GM12874 (cell line): Measurements from ENCODE around the gene CHRNB4.

Experiments used
- CTCF ChIP-seq: IDR thresholded peaks from 2 replicates; pipeline ENCODE4 v1.5.1; 2011; ENCODE audit warnings: low read depth, mild to moderate bottlenecking, control low read depth, low read length, moderate library complexity; ENCODE audit not compliant: insufficient read depth

The CHRNB4 gene

DNA sequence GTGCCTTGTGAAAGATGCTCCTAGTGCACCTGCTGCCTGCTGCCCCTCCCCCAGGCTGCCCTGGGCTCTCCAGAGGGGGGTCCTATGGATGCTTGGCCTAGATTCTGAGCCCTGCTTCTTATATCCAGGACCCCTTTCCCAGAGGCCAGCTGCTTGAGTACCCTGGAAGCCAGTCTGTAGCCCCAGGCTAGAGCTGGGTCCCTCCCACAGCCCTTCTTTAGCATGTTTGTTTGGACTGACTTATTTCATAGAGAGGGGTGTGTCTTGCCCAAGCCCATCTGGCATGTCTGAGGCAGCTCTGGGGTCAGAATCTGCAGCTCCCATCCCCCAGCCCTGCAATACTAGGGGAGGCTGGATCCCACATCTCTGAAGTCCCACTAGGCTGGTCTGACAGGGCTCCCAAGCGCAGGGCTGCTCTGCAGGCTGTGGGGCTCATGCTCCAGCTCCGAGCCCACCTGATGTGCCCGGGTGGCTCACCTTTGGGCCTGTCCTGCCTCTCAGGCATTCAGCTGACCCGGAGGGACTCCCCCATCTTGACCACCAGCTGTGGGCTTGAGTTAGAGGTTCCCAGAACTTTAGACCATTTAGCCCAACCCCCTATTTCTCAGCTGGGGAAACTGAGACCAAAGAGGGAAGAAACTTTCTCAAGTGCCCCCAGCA lies 3.1 kb downstream of the CHRNB4 start:
- no peak for TF ChIP-seq CTCF

GRCh38 chr15:78636378-78636859 lies 4.6 kb downstream of the CHRNB4 start:
- TF ChIP-seq CTCF: no peak

GRCh38 chr15:78635346-78635745 lies 5.7 kb downstream of the CHRNB4 start:
- no peak for TF ChIP-seq CTCF

DNA sequence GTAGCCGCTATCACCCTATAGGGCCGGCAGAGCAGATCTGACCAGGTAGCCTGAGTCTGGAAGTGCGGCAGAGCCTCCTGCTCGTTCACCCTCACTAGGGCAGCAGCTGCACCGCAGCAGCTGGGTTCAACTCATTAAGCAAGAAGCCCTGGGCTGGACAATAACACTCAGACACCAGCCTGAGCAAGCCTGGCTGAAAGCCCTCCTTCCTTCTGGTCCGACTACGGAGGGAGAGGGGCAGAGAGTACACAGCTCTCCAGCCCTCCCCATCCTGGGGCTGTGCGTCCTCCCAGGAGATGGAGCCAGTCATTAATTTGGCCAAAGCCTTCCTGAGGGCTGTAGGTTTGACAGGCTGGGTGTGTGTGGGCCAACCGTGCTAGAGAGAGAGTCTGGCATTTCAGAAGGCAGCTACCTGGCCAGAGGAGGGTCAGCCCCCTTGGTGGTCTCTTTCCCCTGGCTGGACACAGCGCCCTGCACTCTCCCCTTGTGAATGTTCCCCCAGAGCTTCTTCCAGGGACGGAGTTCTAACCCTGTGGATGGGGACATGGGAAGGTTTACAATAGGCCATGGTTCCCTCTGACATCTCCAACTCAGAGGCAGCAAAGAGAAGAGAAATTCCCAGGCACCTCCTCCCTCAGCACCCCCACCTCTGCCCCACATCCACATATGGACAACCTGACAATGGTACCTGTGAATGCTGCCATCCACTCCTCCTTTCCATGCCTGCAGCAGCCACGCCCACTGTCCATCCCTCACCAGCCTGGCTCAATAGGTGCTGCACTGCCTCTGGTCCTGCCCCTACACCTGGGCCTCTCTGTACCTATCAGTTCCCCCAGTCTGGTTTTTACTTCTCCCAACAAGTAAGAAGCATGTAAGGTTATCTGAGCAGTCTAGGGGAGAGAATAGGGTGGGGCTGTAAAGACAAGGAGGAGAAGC lies 6.5 kb downstream of the CHRNB4 start:
- TF ChIP-seq CTCF: no peak

GRCh38 chr15:78633348-78633747 lies 7.7 kb downstream of the CHRNB4 start:
- no peak for TF ChIP-seq CTCF

- no peak for TF ChIP-seq CTCF
These were observed 9.9 kb downstream of the CHRNB4 start for GRCh38 chr15:78630886-78631633.

DNA sequence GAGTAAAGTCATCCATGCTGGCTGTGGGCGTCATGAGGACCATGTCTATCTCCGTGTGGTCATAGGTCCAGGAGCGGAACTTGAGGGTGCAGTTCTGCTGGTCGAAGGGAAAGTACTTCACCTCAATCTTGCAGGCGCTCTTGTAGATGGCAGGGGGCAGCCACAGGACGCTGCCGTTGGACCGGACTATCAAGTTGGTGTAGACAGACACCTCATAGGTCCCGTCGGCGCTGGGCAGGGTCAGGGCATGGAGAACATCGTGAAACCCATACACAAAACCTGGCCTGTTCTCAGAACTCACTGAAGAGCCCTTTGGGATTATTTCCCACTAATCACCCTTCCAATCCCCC lies 11.3 kb downstream of the CHRNB4 start:
- no peak for TF ChIP-seq CTCF
